Myocyte (in vitro differentiated cells): ENCODE results near the gene AATK. TPM values are rescaled to one million over a fixed set of nuclear protein-coding genes. Genes with fewer than 3 reads are reported as not detected.
"Not testable (repeated sequence)": the region's sequence is repeated elsewhere in the genome, so short reads cannot be mapped to it uniquely, and the experiment has no call there.

Experiments
- DNase-seq: peaks from one replicate; pipeline ENCODE4 v3.0.0-alpha.2; 2012; ENCODE audit warnings: low read depth
- total RNA-seq: library from RNA; depleted of rRNA; stranded (reverse); fragments of >200 nt; gene quantifications from 2 replicates; pipeline ENCODE4 v1.2.3, GENCODE V29; 2014

AATK gene
- total RNA-seq, 1 donor from 2014 or later, result 0.94 TPM

GRCh38 chr17:81148986-81149533 lies 17.0 kb downstream of the AATK start:
- DNase-seq, result no peak

GRCh38 chr17:81148571-81148970 lies 17.4 kb downstream of the AATK start:
- DNase-seq, result no peak

GRCh38 chr17:81147701-81148100 lies 18.3 kb downstream of the AATK start:
- no peak for DNase-seq

GRCh38 chr17:81146208-81146607 lies 19.8 kb downstream of the AATK start:
- DNase-seq, result not testable (repeated sequence)

- no peak for DNase-seq
Measured at GRCh38 chr17:81144423-81144781, 21.6 kb downstream of the AATK start.

GRCh38 chr17:81143717-81144422 lies 22.2 kb downstream of the AATK start:
- DNase-seq, result peak; percentile 58

GRCh38 chr17:81143200-81143527 lies 22.9 kb downstream of the AATK start:
- DNase-seq, result no peak

GRCh38 chr17:81142301-81143199 lies 23.5 kb downstream of the AATK start:
- peak; percentile 83 for DNase-seq

- DNase-seq, result no peak
Measured at GRCh38 chr17:81140695-81141094, 25.3 kb downstream of the AATK start.

- no peak for DNase-seq
Measured at GRCh38 chr17:81140018-81140417, 26.0 kb downstream of the AATK start.

GRCh38 chr17:81139428-81139827 lies 26.6 kb downstream of the AATK start:
- DNase-seq, result no peak

- no peak for DNase-seq
Measured at GRCh38 chr17:81138500-81138899, 27.5 kb downstream of the AATK start.

- no peak for DNase-seq
Measured at GRCh38 chr17:81138083-81138482, 27.9 kb downstream of the AATK start.

- no peak for DNase-seq
Measured at GRCh38 chr17:81137248-81137647, 28.8 kb downstream of the AATK start.

- DNase-seq, result no peak
Measured at GRCh38 chr17:81136366-81136765, 29.7 kb downstream of the AATK start.

- no peak for DNase-seq
Measured at GRCh38 chr17:81135505-81136278, 30.3 kb downstream of the AATK start.

GRCh38 chr17:81134064-81134781 lies 31.8 kb downstream of the AATK start:
- no peak for DNase-seq

- no peak for DNase-seq
Measured at GRCh38 chr17:81132770-81133723, 33.0 kb downstream of the AATK start.

GRCh38 chr17:81132197-81132540 lies 33.9 kb downstream of the AATK start:
- DNase-seq, result no peak
